ENCODE data around the gene RGS12.
A peak's percentile ranks its signal among the peaks of the same experiment; 100 is the strongest.
"Not testable (repeated sequence)": the region's sequence is repeated elsewhere in the genome, so short reads cannot be mapped to it uniquely, and the experiment has no call there.

The RGS12 gene

DNA sequence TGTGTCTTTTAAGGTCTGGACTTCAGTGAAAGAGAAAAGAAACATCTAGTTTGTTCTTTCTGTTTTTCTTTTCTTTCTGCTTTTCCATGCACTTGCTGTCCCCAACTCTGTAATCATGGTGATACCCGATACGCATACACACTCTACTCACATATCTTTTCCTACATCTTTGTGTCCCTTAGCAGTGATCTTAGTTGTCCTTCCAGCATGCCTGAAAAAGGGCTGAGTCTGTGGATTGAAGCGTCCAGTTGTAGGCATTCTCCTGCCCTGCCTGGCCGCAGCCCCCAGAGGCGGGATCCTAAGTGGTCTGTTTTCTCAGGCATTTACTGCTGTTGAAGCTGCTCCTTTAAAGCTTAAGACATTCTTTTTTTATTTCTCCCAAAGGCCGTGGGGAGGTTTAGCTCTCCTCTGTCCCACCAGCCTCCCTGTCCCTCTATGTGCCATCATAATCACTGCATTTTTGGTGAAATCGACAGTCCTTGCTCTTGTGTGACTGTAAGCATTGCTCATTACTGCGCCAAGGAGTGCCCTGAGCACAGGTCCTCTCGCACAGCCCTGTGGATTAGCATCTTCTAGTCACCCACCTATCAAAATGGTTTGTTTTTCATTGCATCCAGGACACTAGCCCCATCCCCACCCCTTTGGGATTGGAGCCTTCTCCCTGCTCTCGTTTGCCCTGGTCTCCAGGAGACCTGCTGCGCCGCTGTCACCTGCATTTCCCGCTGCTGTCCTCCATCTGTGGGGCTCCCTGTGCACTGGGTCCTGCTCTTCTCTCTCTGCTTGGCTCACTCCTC is 4.4 kb downstream of the RGS12 start:
- no peak for DNase-seq (ENCODE audit: low read depth in 2 of 2)

DNA sequence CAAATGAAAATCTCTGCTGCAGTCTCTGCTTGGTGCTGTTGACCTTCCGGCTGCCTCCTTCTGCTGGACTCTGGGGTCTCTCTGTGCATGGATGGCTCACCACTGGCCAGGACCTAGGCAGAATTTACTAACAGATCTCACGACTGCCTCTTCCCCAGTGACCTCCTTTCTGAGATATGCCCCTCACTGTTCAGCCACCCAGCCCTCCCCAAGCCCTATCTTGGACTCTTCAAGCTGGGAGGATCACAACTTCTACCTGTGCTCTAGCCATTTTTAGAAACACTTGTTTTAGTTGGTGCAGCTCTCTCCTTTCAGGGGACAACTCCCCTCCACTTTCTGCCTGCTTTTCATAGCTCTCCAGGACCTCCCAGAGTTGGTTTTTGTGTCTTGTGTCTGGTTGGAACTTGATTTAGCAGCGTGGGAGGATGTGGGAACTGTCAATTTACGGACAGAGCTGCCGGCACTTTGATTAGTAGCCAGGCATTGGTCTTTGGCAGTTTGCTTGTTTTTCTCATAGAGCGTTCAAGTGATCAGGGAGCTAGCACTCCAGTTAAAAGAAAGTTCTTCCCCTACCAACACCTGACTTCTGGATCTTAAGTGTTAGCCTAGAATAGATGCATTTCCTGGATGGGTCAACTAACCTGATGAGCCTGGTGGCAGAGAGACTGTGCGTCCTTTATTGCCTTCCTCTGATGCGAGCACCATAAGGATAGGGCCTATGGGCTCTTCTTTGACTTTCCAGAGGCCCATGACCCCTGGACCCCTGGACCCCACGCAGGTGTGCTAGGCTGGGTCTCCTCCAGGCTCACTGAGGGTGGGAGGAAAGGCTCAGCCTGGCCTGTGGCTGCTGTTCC is 6.5 kb downstream of the RGS12 start:
- no peak for DNase-seq (ENCODE audit: low read depth in 2 of 2)

DNA sequence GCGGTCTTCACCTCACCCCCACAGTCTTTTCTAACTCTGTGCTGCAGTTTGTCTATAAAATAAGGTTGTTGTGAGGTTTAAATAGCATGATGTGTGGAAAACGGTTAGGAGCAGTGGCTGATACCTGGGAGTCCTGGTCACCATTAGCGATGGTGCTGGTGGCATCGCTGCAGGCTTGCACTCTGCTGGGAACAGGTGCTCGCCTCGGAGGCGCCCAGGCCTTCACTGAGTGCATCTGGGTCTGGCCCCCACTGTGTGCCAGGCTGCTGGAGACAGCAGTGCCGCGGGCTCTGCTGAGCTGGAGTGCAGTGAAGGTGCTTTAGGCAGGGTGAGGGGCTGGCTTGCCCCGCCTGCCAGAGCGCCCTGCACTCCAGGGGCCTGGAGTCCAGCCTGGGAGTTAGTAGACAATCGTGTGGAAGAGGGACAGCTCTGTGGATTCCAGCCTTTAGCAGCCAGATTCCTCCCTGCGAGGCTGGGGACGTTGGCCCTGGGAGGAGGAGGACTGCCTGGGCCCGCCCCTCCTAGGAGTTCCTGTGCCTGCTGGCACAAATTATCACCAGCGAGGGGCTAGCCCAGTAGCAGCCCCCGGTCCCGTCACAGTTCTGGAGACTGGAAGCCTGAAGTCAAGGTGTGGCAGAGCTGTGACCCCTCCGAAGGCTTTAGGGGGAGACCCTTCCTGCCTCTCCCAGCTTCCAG is 7.3 kb downstream of the RGS12 start:
- DNase-seq (ENCODE audit: low read depth in 2 of 2) = no peak

- not testable (repeated sequence) for DNase-seq (ENCODE audit: low read depth in 2 of 2)
Measured at GRCh38 chr4:3300882-3301281, 8.1 kb downstream of the RGS12 start.

DNA sequence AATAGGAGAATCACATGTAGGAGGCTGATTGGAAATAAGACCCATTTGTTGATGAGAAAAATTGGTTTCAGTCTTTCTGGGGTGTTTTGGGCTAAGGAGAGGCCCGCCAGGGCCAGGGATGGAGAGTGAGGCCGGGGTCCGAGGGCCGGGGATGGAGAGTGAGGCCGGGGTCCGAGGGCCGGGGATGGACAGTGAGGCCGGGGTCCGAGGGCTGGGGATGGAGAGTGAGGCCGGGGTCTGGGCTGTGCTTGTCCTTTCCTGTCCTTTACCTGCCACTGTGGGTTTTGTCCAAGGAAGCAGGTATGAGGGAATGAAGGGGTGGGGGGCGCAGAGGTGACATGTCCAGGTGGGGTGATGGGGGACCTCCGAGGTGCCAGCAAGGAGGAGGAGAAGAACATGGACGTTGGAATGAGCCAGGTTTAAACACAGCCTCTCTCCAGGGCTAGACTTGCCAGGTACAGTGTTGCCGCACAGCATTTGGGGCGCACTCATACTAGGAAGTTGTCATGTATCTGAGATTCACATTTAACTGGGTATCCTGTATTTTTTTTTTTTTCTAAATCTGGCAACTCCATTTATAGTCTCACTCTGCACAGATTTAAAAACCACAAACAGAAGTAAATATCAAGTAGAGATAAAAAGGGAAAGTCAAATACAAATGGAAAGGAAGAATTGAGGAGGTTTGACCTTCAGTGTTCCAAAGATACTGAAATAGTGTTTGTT is 8.8 kb downstream of the RGS12 start:
- no peak for DNase-seq (ENCODE audit: low read depth in 2 of 2)

DNA sequence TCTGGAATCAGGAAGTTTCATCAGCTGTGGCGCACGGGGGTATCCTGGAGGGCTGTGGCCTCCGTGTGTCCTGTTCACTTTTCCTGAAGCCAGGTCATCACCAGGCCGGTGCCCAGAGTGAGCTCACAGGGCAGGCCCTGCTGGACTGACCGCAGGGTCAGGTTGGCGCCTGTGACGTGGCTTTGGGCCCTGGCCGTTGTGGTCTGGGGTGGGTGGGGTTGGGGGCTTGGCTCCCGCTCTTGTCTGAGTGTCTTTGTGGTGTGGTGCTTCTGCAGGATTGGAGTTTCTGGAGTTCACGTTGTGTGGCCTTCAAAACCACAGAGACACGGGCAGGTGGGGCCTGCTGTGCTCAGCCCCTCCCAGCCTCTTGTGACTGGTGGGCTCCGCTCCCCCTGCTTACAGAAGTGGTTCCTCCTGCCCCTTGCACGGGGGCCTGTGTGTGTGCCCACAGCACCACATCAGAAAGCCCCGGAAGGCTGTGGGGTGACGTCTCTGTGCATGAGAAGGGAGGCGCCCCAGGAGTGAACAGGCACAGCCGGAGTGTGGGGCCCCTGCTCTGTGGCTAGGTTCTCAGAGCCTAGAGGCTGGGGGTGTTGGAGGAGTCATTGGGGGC is 9.5 kb downstream of the RGS12 start:
- DNase-seq (ENCODE audit: low read depth in 2 of 2) = peak; percentile 34 to 43

GRCh38 chr4:3302786-3303564 is 10.2 kb downstream of the RGS12 start:
- no peak for DNase-seq (ENCODE audit: low read depth in 2 of 2)

DNA sequence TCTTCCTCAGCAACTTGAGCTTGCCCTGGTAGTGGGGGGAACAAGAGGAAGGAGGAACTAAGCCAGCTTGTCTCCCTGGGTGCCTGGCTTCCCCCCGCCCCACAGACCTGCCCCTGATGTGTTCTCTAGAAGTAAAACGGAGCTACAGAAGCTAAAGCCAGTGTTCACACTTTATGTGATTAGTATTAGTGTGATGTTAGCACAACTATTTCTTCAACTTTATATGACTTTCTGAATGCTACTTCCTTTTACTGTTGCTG is 10.7 kb downstream of the RGS12 start:
- no peak for DNase-seq (ENCODE audit: low read depth in 2 of 2)

DNA sequence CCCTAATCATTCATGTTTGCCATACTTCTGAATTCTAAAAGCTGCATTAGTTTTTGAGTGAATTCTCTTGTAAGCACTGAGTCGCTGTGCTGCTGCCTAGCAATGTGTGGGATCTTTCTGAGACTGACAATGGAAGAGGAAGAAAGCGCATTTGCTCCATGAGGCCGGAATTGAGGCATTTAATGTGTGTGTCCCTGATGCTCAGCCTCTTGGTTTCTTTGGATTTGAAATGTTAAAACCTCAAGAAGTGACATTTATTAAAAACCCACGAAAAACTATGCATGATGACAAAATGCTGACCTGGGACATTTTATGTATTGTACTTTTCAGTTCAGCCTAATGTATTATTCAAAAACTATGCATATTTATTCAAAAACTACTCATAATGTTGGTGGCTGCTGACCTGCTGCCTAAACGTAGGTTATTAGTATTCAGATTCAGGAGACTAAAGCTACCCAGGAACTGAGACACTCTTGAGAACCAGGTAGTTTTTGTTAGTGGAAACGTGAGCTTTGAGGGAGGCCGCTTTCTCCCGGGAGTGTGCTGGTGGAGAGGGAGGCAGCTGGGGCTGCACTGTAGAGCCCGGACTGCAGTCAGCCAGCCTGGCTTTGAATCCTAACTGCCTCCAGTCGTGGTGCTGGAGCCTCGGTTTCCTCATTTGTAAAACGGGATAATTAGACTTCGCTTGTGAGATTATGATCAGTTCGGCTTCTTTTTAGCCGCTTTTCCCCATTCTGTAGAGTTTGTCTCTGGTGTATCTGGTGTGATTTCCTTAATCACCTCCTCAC is 11.3 kb downstream of the RGS12 start:
- DNase-seq (ENCODE audit: low read depth in 2 of 2) = no peak

- no peak for DNase-seq (ENCODE audit: low read depth in 2 of 2)
Measured at GRCh38 chr4:3304831-3305609, 12.2 kb downstream of the RGS12 start.

DNA sequence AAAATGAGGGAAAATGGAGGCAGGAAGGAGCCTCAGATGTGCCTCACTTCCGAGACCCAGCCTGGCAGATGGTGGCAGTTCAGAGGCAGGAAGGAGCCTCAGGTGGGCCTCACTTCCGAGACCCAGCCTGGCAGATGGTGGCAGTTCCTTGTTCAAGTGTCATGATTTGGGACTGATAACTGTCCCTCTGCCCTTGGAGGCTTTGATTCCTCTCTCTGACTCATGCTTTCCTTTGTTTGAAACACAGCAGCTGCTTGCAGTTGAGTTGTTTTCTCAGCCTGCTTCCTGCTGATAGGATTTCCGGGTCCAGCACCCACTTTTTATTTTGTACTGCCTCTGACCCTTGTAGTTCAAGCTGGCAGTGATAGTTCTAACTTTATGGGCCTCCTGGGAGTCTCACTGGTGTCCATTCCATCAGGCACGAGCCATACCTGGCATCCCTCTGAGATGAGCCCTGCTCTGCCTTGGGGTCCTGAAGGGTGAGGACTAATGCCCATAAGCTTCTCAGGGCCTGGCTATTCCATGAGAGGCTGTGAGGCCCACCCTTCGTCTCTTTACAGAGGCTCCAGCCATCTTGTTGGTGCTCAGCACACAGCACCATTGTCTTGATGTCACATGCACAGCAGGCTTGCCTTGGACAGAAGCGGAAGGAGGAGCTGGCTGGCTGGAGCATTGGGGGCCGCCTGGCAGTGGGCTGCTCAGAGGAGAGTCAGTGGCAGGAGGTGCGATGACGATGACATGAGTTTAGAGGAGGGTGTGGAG is 13.0 kb downstream of the RGS12 start:
- no peak for DNase-seq (ENCODE audit: low read depth in 2 of 2)

GRCh38 chr4:3306450-3306849 is 13.6 kb downstream of the RGS12 start:
- DNase-seq (ENCODE audit: low read depth in 2 of 2) = no peak

DNA sequence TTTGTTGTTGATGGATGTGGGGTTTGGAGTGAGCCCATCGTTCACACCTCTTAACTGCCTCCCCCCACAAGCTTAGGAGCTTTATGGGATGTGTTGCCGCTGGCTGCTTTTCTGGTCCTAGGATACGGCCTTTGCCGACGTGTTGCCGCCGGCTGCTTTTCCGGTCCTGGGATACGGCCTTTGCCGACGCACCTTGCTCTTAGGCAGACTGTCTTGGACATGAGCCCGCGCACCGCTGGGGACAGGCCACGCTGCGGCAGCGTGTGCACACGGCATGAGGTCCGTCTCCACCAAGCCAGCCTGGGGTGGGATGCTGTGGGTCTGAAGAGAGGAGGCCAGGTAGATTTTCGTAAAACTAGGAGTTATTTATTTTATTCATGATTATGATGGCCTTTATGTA is 14.2 kb downstream of the RGS12 start:
- DNase-seq (ENCODE audit: low read depth in 2 of 2) = no peak

DNA sequence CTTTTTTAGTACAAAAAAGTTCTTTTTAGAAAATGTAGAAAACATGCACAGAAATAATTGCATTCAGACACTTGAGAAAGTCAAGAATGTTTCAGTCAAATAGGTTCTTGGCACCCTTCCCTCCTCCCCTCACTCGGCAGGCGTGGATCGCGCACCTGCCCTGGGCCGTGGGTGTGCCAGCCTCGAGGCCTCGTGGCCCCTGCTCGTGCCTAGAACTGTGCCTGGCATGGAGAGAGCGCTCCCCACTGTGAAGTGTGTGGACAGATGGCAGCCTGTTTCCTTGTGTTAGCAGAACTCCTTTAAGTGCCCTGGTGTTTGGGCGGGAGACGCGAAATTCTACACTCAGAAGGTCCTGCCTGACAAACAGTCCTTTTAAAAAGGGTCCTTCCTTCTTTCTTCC is 14.7 kb downstream of the RGS12 start:
- no peak for DNase-seq (ENCODE audit: low read depth in 2 of 2)

DNA sequence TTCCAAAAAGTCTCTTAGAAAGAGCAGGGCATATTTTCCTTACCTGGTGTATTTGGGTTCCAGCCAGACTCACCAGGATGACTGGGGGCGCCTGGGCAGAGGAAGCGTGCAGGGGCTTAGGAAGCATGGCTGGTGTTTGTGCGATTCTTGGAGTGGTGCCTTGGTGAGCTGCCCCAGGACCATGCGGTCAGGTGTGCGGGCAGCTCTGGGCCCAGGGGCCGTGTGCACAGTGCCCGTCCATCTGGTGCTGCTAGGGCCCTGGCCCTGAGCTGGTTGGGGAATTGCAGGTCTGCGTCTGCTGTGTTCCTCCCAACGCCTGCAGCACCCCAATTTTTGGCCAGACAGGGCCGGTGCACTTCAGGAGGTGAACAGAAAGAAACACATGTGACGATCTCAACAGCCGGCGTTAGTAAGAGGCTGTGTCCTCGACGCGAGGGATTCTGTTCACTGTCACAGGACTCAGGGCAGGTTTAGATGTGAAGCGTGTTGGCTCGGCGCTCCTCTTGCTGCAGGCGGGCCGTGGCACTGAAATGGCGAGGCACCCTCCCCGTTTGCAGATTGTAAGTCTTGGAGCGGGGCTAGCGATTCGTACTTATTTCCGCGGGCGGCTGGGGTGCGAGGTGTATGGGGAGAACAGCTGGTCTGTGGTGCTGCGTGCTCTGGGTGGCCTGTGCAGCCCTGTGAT is 15.2 kb downstream of the RGS12 start:
- DNase-seq (ENCODE audit: low read depth in 2 of 2) = no peak

DNA sequence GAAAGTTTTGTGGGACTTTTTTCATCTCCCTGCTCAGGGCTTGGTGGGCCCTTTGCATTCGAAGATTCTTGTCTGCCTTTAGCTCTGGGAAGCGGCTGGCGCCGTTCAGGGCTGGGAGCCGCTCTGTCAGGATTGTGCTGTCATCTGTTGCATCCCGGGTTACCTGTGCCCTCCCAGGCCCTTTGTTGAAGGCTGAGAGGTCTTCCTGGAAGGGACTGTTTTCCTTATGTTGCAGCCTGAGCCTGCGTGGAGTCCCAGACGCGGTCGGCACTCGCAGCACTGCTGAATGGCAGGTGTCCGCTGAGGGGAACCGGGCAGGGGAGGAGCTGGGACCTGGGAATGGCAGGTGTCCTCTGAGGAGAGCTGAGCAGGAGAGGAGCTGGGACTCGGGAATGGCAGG is 15.9 kb downstream of the RGS12 start:
- no peak for DNase-seq (ENCODE audit: low read depth in 2 of 2)

- DNase-seq (ENCODE audit: low read depth in 2 of 2) = no peak
Measured at GRCh38 chr4:3310301-3311094, 17.7 kb downstream of the RGS12 start.
